ENCODE measurements around the gene ZNF540.
"Not testable (repeated sequence)": the region's sequence is repeated elsewhere in the genome, so short reads cannot be mapped to it uniquely, and the experiment has no call there.

Gene ZNF540

GRCh38 chr19:37635076-37636056, 40.7 kb downstream of the ZNF540 start:
- Histone ChIP-seq H3K27me3 (replicated peaks; ENCODE audit: control insufficient read depth, insufficient read depth, low read length, poor library complexity, severe bottlenecking) (no peaks in the 10 kb centered on the region), H3K4me1 (ENCODE audit: control insufficient read depth, insufficient read depth, low read length, poor library complexity, severe bottlenecking) (no peaks in the 10 kb centered on the region), H3K4me3 (ENCODE audit: insufficient read depth, low read depth, low read length, poor library complexity, severe bottlenecking) (no peak overlapping the region), H3K36me3 (ENCODE audit: control insufficient read depth, insufficient read depth, low read length) (peaks cover 24% of the 10 kb centered on the region), H3K27ac (ENCODE audit: insufficient read depth, low read length, poor library complexity, severe bottlenecking) (no peak overlapping the region), H3K9me3 (ENCODE audit: control insufficient read depth, low read length) (peaks cover 61% of the 10 kb centered on the region)
- no peak for DNase-seq

DNA sequence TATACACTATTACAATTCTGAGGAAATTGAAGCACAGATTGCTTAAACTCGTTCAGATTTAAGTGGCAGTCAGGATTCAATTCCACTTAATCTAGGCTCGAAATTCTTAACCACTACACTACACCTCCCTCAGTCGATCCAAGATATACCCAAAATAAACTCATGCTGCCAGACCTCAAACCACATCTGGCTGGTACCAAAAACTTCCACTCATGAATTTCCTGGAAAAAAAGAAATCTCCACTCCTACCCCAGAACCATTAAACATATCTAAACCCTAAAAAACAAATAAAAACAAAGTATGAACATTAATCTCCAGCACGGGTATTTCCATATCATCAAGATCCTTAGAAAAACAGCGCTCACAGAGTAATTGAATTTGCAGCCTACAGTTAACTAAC, 59.4 kb downstream of the ZNF540 start:
- DNase-seq, result no peak
- Histone ChIP-seq H3K4me3 (ENCODE audit: insufficient read depth, low read depth, low read length, poor library complexity, severe bottlenecking) (peak overlapping the region; percentile 90), H3K27ac (ENCODE audit: insufficient read depth, low read length, poor library complexity, severe bottlenecking) (no peak overlapping the region), H3K9me3 (ENCODE audit: control insufficient read depth, low read length) (no peaks in the 10 kb centered on the region), H3K27me3 (replicated peaks; ENCODE audit: control insufficient read depth, insufficient read depth, low read length, poor library complexity, severe bottlenecking) (no peaks in the 10 kb centered on the region), H3K36me3 (ENCODE audit: control insufficient read depth, insufficient read depth, low read length) (no peaks in the 10 kb centered on the region), H3K4me1 (ENCODE audit: control insufficient read depth, insufficient read depth, low read length, poor library complexity, severe bottlenecking) (no peaks in the 10 kb centered on the region)

- H3K27ac ChIP-seq (ENCODE audit: insufficient read depth, low read length, poor library complexity, severe bottlenecking), result peak overlapping the region; percentile 78
- no peaks in the 10 kb centered on the region for H3K27me3 ChIP-seq (replicated peaks; ENCODE audit: control insufficient read depth, insufficient read depth, low read length, poor library complexity, severe bottlenecking)
- no peak for DNase-seq
- no peaks in the 10 kb centered on the region for H3K9me3 ChIP-seq (ENCODE audit: control insufficient read depth, low read length)
- no peaks in the 10 kb centered on the region for H3K36me3 ChIP-seq (ENCODE audit: control insufficient read depth, insufficient read depth, low read length)
- H3K4me1 ChIP-seq (ENCODE audit: control insufficient read depth, insufficient read depth, low read length, poor library complexity, severe bottlenecking), result no peaks in the 10 kb centered on the region
- peak overlapping the region; percentile 90 for H3K4me3 ChIP-seq (ENCODE audit: insufficient read depth, low read depth, low read length, poor library complexity, severe bottlenecking)
Observed at GRCh38 chr19:37654629-37655300, 60.1 kb downstream of the ZNF540 start.

DNA sequence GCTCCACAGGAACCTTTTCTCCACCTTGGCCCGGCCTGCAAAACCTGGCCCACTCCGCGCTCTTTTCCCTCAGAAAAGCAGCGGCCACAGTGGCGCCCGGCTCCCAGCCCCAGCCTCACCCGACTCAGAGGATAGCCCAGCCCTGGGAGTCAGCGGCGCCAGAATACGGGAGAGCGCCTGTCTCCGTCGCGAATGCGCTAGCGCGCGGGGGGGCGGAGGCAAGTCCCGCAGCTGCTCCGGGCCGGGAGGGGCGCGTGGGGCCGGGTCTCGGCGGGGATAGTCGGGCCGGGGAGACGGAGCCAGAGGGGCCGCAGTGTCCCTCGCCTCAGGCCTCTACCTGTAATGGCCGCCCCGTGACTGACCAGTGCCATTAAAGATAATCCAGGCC, 60.6 kb downstream of the ZNF540 start, which contains the start of gene ZFP30:
Gene ZFP30, minus strand, starts transcription at position 165 of the 388 bp plus-strand sequence. CDS start 7,643 bp downstream, outside the sequence.
- peak; percentile 57 to 72 (median 66) for DNase-seq
- no peaks in the 10 kb centered on the region for H3K9me3 ChIP-seq (ENCODE audit: control insufficient read depth, low read length)
- H3K4me1 ChIP-seq (ENCODE audit: control insufficient read depth, insufficient read depth, low read length, poor library complexity, severe bottlenecking), result no peaks in the 10 kb centered on the region
- peak within 1 kb of the TSS; percentile 78 for H3K27ac ChIP-seq (ENCODE audit: insufficient read depth, low read length, poor library complexity, severe bottlenecking)
- no peaks in the 10 kb centered on the region for H3K27me3 ChIP-seq (replicated peaks; ENCODE audit: control insufficient read depth, insufficient read depth, low read length, poor library complexity, severe bottlenecking)
- peak within 1 kb of the TSS; percentile 90 for H3K4me3 ChIP-seq (ENCODE audit: insufficient read depth, low read depth, low read length, poor library complexity, severe bottlenecking)
- no peaks in the 10 kb centered on the region for H3K36me3 ChIP-seq (ENCODE audit: control insufficient read depth, insufficient read depth, low read length)

DNA sequence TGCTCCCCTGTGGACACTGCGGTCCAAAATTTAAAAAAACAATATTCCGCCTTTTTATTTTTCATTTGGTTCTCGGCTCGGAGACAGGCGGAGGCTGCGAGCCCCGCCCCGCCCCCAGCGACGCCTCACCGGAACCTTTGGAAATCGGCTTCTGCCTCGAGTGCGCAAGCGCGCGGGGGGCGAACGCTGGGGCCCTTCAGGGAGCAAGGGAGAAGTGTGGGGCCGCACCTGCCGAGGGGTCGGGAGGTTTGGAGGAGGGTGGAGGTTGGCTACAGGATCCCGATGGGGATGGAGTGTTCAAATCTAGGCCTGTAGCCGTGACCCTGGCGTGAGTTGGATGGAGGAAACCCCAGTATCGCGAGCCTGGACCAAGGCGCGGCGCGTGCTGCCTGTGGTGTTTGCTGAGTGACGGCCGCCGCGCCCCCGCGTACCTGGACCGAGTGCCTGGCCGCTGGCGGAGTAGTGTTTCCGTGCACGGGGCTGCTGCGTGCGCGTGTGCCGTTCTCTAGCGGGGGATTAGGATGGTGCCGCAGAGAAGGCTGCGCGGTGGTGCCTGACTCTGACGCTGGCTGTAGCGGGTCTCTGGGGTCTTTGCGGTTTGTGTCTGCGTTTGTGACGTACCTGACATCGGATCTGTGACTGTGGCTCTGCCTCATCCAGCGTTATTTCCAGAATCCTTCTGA, 61.2 kb downstream of the ZNF540 start:
- DNase-seq, result peak; percentile 54 to 73 (median 71)
- Histone ChIP-seq H3K27me3 (replicated peaks; ENCODE audit: control insufficient read depth, insufficient read depth, low read length, poor library complexity, severe bottlenecking) (no peaks in the 10 kb centered on the region), H3K27ac (ENCODE audit: insufficient read depth, low read length, poor library complexity, severe bottlenecking) (peak overlapping the region; percentile 78), H3K36me3 (ENCODE audit: control insufficient read depth, insufficient read depth, low read length) (no peaks in the 10 kb centered on the region), H3K9me3 (ENCODE audit: control insufficient read depth, low read length) (no peaks in the 10 kb centered on the region), H3K4me1 (ENCODE audit: control insufficient read depth, insufficient read depth, low read length, poor library complexity, severe bottlenecking) (no peaks in the 10 kb centered on the region), H3K4me3 (ENCODE audit: insufficient read depth, low read depth, low read length, poor library complexity, severe bottlenecking) (peak overlapping the region; percentile 90)

DNA sequence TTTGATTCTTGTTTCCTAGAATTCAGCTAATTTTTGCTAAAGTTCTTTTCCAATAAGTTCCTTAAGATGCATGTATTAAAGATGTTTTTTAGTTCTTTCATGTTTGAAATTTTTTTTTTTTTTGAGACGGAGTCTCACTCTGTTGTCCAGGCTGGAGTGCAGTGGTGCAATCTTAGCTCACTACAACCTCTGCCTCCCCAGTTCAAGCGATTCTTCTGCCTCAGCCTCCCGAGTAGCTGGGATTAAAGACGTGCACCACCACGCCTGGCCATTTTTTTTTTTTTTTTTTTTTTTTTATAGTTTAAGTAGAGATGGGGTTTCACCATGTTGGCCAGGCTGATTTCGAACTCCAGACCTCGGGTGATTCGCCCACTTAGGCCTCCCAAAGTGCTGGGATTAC, 62.5 kb downstream of the ZNF540 start:
- not testable (repeated sequence) for H3K4me3 ChIP-seq (ENCODE audit: insufficient read depth, low read depth, low read length, poor library complexity, severe bottlenecking); H3K9me3 ChIP-seq (ENCODE audit: control insufficient read depth, low read length); H3K27ac ChIP-seq (ENCODE audit: insufficient read depth, low read length, poor library complexity, severe bottlenecking); H3K27me3 ChIP-seq (replicated peaks; ENCODE audit: control insufficient read depth, insufficient read depth, low read length, poor library complexity, severe bottlenecking); H3K36me3 ChIP-seq (ENCODE audit: control insufficient read depth, insufficient read depth, low read length); DNase-seq; H3K4me1 ChIP-seq (ENCODE audit: control insufficient read depth, insufficient read depth, low read length, poor library complexity, severe bottlenecking)
